8988T (cell line): ENCODE results near the gene CDK11B.

ENCODE experiments used
- DNase-seq: peaks from one replicate; pipeline ENCODE4 v3.0.0; 2011

The CDK11B gene

GRCh38 chr1:1626207-1627141 is 32.3 kb downstream of the CDK11B start:
- no peak for DNase-seq

GRCh38 chr1:1625824-1626206 is 33.0 kb downstream of the CDK11B start:
- no peak for DNase-seq

- no peak for DNase-seq
Observed at GRCh38 chr1:1625404-1625775, 33.4 kb downstream of the CDK11B start.

- no peak for DNase-seq
Observed at GRCh38 chr1:1624443-1625403, 34.1 kb downstream of the CDK11B start.

- DNase-seq, result no peak
Observed at GRCh38 chr1:1623631-1624442, 35.0 kb downstream of the CDK11B start.

GRCh38 chr1:1623181-1623630 is 35.6 kb downstream of the CDK11B start:
- no peak for DNase-seq

GRCh38 chr1:1622788-1623094 is 36.1 kb downstream of the CDK11B start:
- no peak for DNase-seq

- DNase-seq, result no peak
Observed at GRCh38 chr1:1622010-1622787, 36.6 kb downstream of the CDK11B start.

- DNase-seq, result no peak
Observed at GRCh38 chr1:1621173-1622009, 37.4 kb downstream of the CDK11B start.

- DNase-seq, result no peak
Observed at GRCh38 chr1:1620433-1621139, 38.2 kb downstream of the CDK11B start.

GRCh38 chr1:1619917-1620361 is 38.9 kb downstream of the CDK11B start:
- DNase-seq, result peak; percentile 85

GRCh38 chr1:1618396-1619068 is 40.3 kb downstream of the CDK11B start:
- no peak for DNase-seq

- DNase-seq, result no peak
Observed at GRCh38 chr1:1617925-1618324, 40.9 kb downstream of the CDK11B start.

GRCh38 chr1:1617516-1617915 is 41.3 kb downstream of the CDK11B start:
- no peak for DNase-seq

GRCh38 chr1:1616838-1617237 is 42.0 kb downstream of the CDK11B start:
- peak; percentile 49 for DNase-seq

- no peak for DNase-seq
Observed at GRCh38 chr1:1616045-1616790, 42.6 kb downstream of the CDK11B start.

- peak; percentile 100 for DNase-seq
Observed at GRCh38 chr1:1615256-1616044, 43.4 kb downstream of the CDK11B start, which contains the start of gene MIB2. Gene MIB2 (plus strand): TSS chr1:1615500. CDS start chr1:1623453, 7,953 bp downstream.

GRCh38 chr1:1614954-1615255 is 43.9 kb downstream of the CDK11B start:
- DNase-seq, result no peak
